Tibial nerve (tissue), 4 donors: Measurements from ENCODE around the gene PRUNE2.

Experiments used
- CTCF ChIP-seq, 5 experiments: fragments of 200-600 bp in 3 of 5; fragments of 450-650 bp in 2 of 5; sonication (generic) in 3 of 5; IDR thresholded peaks; one replicate each; pipeline ENCODE4 v1.5.1; 2016 to 2019; ENCODE audit warnings: antibody characterized with exemption in 5 of 5, mild to moderate bottlenecking in 3 of 5, moderate library complexity in 2 of 5
- EP300 ChIP-seq, 2 donors: sonication (generic); formaldehyde crosslinking; IDR thresholded peaks; one replicate each; pipeline ENCODE4 v1.6.1; 2017; ENCODE audit warnings: antibody characterized with exemption in 2 of 2, mild to moderate bottlenecking in 1 of 2
- POLR2A ChIP-seq, 2 donors: fragments of 450-650 bp; IDR thresholded peaks; one replicate each; pipeline ENCODE4 v1.6.1; 2017; ENCODE audit warnings: antibody characterized with exemption in 2 of 2, mild to moderate bottlenecking in 2 of 2, moderate library complexity in 2 of 2

DNA sequence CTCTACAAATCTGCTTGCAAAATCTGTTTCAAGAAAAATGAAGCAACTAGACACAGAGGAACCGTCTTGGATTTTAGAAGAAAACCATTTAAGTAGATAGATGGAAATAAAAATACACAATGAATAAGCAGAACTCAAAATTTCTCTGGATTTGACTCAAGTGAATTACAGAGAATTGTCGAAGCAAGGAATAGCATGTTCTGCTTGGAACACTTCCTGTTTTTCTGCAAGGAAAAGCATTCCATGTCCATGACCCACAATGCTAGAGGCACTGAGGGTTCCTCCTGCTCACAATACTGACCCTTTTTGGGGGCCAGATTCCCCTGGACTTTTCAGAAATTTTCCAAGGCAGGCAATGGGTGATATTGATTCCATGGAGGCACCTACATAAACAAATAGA is 29.8 kb downstream of the PRUNE2 start:
- no peak for TF ChIP-seq POLR2A (IDR thresholded peaks at IDR 0.05)
- TF ChIP-seq CTCF (IDR thresholded peaks at IDR 0.05), result no peak
- TF ChIP-seq EP300 (IDR thresholded peaks at IDR 0.05), result peak in 1 of 2 donors; percentile 35
